Activated CD4-positive, alpha-beta memory T cell treated with anti-CD3 and anti-CD28 coated beads for 36 hours (primary cell): ENCODE data around the gene MEGF6. TPM values are rescaled to one million over a fixed set of nuclear protein-coding genes. Genes with fewer than 3 reads are reported as not detected.
A peak's percentile ranks its signal among the peaks of the same experiment; 100 is the strongest.

ENCODE experiments used
- CTCF ChIA-PET: fragments of 350-600 bp; sonication (Branson Sonifier 250); formaldehyde crosslinking; loops from one replicate; lab custom pipeline; 2021; ENCODE audit warnings: antibody characterized with exemption, inconsistent platforms; lab: Charles Lee
- POLR2A ChIA-PET: fragments of 350-600 bp; sonication (Branson Sonifier 250); formaldehyde crosslinking; loops from one replicate; lab custom pipeline; 2021; ENCODE audit warnings: antibody characterized with exemption; lab: Charles Lee
- DNase-seq: peaks from one replicate; pipeline ENCODE4 v3.0.0-alpha.2; 2020
- H3K27ac Mint-ChIP-seq: one replicate; pipeline ENCODE4 v1.8.0; 2021; ENCODE audit warnings: mixed read lengths
- H3K27me3 Mint-ChIP-seq: one replicate; pipeline ENCODE4 v1.8.0; 2021; ENCODE audit warnings: mixed read lengths
- H3K36me3 Mint-ChIP-seq: one replicate; pipeline ENCODE4 v1.8.0; 2021; ENCODE audit warnings: mixed read lengths
- H3K4me1 Mint-ChIP-seq: one replicate; pipeline ENCODE4 v1.8.0; 2021; ENCODE audit warnings: low read depth, mixed read lengths
- H3K4me3 Mint-ChIP-seq: one replicate; pipeline ENCODE4 v1.8.0; 2021; ENCODE audit warnings: mild to moderate bottlenecking, mixed read lengths
- H3K9me3 Mint-ChIP-seq: one replicate; pipeline ENCODE4 v1.8.0; 2021; ENCODE audit warnings: mixed read lengths
- intact Hi-C: fragments of 100-400 bp; cut with micrococcal nuclease; formaldehyde crosslinking; loops from one replicate; pipeline ENCODE4 v1.15.1; 2023
- total RNA-seq, 2 experiments: library from RNA; stranded (reverse); gene quantifications; one replicate each; pipeline ENCODE4 v1.2.3, GENCODE V29; 2021

Gene MEGF6
- total RNA-seq, 2 experiments from 2014 or later, result 6.8 to 9.8 TPM

DNA sequence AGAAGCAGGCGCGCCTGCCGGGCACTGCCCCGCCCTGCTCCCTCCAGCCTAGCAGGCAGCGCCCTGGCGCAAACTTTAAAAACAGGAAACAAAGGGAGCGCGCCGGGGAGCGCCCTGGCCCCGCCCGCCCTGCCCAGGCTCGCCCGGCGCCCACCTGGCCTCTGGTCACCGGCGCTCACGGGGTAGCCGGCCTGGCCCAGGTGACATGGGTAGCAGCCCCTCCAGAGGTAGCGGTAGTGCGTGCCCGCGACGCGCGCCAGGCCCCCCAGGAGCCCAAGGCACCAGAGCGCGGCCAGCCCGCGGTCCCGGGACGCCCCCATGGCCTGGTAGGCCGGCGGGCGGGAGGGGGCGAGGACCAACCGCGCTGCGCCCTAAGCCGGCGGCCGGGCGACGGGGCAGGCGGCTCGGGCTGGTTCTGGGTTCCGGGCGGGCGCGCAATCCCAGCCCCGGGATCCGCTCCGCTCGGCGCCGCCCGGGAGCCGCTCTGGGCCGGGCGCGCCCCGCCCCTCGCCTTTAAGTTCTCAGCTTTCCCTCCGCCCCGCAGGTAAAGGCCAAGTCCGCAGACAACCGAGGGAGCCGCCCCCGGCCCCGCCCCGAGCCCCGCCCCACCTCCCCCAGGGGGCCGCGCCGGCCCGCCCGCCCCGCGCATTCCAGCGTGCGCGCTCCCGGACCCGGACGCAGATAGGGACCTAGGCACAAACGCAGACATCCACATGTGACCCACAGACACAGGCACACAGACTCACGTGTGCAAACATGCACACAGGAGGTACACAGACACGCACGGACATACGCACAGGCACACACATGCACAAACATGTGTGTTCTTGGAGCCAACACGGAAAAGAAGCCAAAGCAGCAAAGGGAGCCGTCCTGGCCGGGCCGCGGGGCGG, 80.1 kb downstream of the MEGF6 start:
- Mint-ChIP-seq H3K4me3 (peak overlapping the region; percentile 78), H3K9me3 (no peaks in the 10 kb centered on the region), H3K4me1 (peaks cover 10% of the 10 kb centered on the region), H3K27ac (peak overlapping the region; percentile 38), H3K36me3 (no peaks in the 10 kb centered on the region), H3K27me3 (no peaks in the 10 kb centered on the region)
- DNase-seq, result peak; percentile 90
- intact Hi-C loops, result loop anchor here (5.0 kb wide), 1 partner anchor 39 kb away; no protein-coding TSS in a partner anchor
- ChIA-PET CTCF (interaction anchor here (0.7 to 2.6 kb wide), 6 partner anchors 13 to 89 kb away, joined by 3 to 10 read pairs (median 6); no protein-coding TSS in a partner anchor), POLR2A (no interaction called here)

DNA sequence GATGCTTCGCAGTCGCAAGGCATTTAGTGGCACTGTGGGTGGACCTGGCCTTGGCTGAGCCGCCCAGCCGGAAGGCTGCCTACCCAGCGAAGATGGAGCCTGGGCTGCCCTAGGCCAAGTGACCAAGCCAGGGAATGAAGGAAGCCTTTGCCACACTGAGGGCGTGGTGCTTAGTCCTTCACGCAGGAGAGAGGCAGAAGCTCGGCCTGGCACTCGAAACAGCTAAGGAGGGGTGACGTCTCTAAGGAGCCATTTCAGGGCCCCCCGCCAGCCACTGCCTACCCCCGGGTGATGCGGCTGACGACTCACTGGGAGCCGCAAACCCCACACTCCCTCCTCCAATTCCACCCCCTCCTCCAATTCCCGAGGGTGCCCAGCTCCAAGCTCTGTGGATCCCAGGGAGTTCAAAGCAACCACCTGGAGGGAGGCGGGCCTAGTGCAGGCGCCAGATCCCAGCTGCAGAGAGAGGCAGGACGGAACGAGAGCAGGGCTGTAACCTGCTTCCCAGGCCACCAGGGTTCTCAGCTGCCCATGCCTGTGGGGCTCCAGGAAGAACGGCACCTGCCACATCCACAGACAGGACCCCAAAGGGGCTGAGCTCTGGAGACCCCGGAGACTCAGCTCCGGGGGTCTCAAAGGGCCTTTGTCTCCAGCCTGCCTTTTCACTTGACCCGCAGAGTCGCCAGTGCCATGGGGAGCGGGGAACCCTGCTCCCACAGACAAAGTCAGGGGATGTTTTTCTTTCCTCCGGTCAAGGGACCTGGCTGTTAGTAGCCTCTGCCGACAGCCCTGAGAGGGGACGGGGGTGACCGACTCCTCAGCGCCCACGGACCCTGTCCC, 81.0 kb downstream of the MEGF6 start:
- POLR2A ChIA-PET, result no interaction called here
- Mint-ChIP-seq H3K4me3 (peak overlapping the region; percentile 75), H3K27ac (peak overlapping the region; percentile 23), H3K27me3 (no peaks in the 10 kb centered on the region), H3K9me3 (no peaks in the 10 kb centered on the region), H3K36me3 (no peaks in the 10 kb centered on the region), H3K4me1 (peaks cover 10% of the 10 kb centered on the region)
- CTCF ChIA-PET, result interaction anchor here (1.1 to 2.6 kb wide), 5 partner anchors 12 to 90 kb away, joined by 3 to 10 read pairs (median 6); no protein-coding TSS in a partner anchor
- intact Hi-C loops, result loop anchor here (5.0 kb wide), 1 partner anchor 38 kb away; no protein-coding TSS in a partner anchor
- DNase-seq, result peak; percentile 24

GRCh38 chr1:3529099-3529729, 82.1 kb downstream of the MEGF6 start:
- Mint-ChIP-seq H3K4me1 (peaks cover 10% of the 10 kb centered on the region), H3K9me3 (no peaks in the 10 kb centered on the region), H3K36me3 (no peaks in the 10 kb centered on the region), H3K27ac (no peak overlapping the region), H3K4me3 (peak overlapping the region; percentile 75), H3K27me3 (no peaks in the 10 kb centered on the region)
- ChIA-PET POLR2A (no interaction called here), CTCF (interaction anchor here (1.1 to 2.6 kb wide), 4 partner anchors 11 to 90 kb away, joined by 4 to 10 read pairs (median 6); no protein-coding TSS in a partner anchor)
- intact Hi-C loops, result no loop called here
- DNase-seq, result no peak

GRCh38 chr1:3527774-3528173, 83.5 kb downstream of the MEGF6 start:
- Mint-ChIP-seq H3K4me3 (no peak overlapping the region), H3K27ac (no peak overlapping the region), H3K9me3 (no peaks in the 10 kb centered on the region), H3K27me3 (no peaks in the 10 kb centered on the region), H3K4me1 (peaks cover 10% of the 10 kb centered on the region), H3K36me3 (no peaks in the 10 kb centered on the region)
- POLR2A ChIA-PET, result no interaction called here
- DNase-seq, result no peak
- CTCF ChIA-PET, result interaction anchor here (2.2 kb wide), 1 partner anchor 9 kb away, joined by 9 read pairs; no protein-coding TSS in a partner anchor
- intact Hi-C loops, result no loop called here

DNA sequence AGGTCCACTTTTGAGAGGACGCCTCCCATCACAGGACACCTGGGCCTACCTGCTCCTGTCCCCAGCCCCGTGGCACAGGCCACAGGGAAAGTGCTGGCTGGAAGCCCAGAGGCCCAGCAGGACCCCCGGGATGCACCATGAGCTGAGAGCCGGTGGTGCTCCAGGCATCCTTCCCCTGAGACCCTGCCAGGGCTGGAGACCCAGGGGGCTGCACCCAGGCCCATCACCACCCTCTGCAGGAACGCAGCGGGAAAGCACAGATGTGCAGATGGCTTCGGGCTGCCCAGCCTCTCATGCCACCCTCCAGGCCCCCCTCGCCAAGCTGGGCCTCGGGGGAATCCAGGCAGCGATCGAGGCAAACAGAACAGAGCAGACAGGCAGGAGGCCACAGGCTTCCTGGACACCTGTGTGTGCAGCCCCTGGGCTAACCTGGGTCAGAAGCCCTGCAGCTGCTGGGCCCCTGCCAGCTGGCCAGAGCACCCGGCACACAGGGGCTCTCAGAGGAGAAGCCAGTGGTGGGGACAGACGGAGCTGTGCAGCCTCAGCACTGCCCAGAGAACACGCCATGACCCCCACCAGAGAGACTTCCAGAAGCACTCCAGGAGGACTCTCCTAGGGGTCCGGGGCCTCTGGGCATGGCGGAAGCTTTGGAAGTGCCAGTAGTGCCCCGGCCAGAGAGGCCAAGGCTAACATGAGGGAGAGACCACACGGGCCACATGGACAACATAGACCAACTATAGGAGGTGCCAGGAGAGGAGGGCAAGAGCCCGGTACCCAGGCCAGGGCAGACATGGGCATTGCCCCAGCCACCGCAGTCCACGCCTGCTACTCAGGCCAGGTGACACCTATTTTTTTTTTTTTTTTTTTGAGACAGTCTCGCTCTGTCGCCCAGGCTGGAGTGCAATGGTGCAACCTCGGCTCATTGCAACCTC, 85.5 kb downstream of the MEGF6 start:
- H3K9me3 Mint-ChIP-seq, result no peaks in the 10 kb centered on the region
- no peaks in the 10 kb centered on the region for H3K36me3 Mint-ChIP-seq
- no peak overlapping the region for H3K4me3 Mint-ChIP-seq
- DNase-seq, result no peak
- peaks cover 7% of the 10 kb centered on the region for H3K4me1 Mint-ChIP-seq
- H3K27me3 Mint-ChIP-seq, result no peaks in the 10 kb centered on the region
- H3K27ac Mint-ChIP-seq, result no peak overlapping the region
- intact Hi-C loops, result no loop called here
- POLR2A ChIA-PET, result no interaction called here
- CTCF ChIA-PET, result interaction anchor here (2.2 kb wide), 1 partner anchor 7 kb away, joined by 9 read pairs; no protein-coding TSS in a partner anchor

- Mint-ChIP-seq H3K36me3 (no peaks in the 10 kb centered on the region), H3K4me1 (no peaks in the 10 kb centered on the region), H3K27me3 (no peaks in the 10 kb centered on the region), H3K4me3 (no peak overlapping the region), H3K9me3 (no peaks in the 10 kb centered on the region), H3K27ac (no peak overlapping the region)
- no peak for DNase-seq
- intact Hi-C loops, result no loop called here
- ChIA-PET POLR2A (no interaction called here), CTCF (no interaction called here)
Measured at GRCh38 chr1:3524556-3525203, 86.6 kb downstream of the MEGF6 start.

GRCh38 chr1:3523980-3524379, 87.3 kb downstream of the MEGF6 start:
- no peaks in the 10 kb centered on the region for H3K36me3 Mint-ChIP-seq
- no peak overlapping the region for H3K27ac Mint-ChIP-seq
- intact Hi-C loops, result no loop called here
- no peak overlapping the region for H3K4me3 Mint-ChIP-seq
- CTCF ChIA-PET, result no interaction called here
- POLR2A ChIA-PET, result no interaction called here
- no peaks in the 10 kb centered on the region for H3K9me3 Mint-ChIP-seq
- no peaks in the 10 kb centered on the region for H3K27me3 Mint-ChIP-seq
- no peak for DNase-seq
- H3K4me1 Mint-ChIP-seq, result no peaks in the 10 kb centered on the region

DNA sequence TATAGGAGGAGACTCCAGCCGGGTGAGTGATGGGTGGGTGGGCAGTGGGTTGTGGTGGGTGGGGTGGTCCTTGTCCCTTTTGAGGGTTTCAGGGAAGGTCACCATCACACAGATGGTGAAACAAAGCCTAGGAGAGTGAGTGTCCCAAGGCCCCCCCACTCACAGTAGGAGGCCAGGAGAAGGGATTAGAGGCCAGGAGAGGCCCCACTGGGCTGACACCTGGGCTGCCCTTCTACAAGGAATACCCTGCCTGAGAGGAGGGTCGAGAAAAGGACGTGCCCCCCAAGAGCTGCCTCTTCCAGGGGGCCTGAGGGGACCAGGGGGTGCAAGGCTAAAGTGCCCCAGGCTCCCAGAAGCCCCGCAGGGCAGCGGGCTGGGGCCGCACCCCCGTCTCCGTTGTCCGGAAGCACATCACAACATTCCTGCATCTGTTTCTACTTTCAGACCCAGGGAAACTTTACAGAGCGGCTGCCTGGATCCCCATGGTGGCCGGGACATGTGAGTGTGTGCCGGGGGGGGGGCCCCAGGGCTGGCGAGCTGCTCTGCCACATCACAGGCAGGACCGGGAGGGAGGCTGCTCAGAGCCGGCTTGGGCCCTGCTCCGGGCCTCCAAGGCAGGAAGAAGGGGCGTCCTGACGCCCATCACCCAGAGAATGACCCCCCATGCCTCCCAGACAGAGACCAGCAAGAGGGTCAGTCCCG, 88.6 kb downstream of the MEGF6 start:
- H3K36me3 Mint-ChIP-seq, result no peaks in the 10 kb centered on the region
- CTCF ChIA-PET, result no interaction called here
- H3K4me3 Mint-ChIP-seq, result no peak overlapping the region
- POLR2A ChIA-PET, result no interaction called here
- no peaks in the 10 kb centered on the region for H3K9me3 Mint-ChIP-seq
- H3K27ac Mint-ChIP-seq, result no peak overlapping the region
- H3K27me3 Mint-ChIP-seq, result no peaks in the 10 kb centered on the region
- intact Hi-C loops, result no loop called here
- DNase-seq, result no peak
- no peaks in the 10 kb centered on the region for H3K4me1 Mint-ChIP-seq

GRCh38 chr1:3522112-3522511, 89.2 kb downstream of the MEGF6 start:
- H3K4me3 Mint-ChIP-seq, result no peak overlapping the region
- no peaks in the 10 kb centered on the region for H3K36me3 Mint-ChIP-seq
- H3K27me3 Mint-ChIP-seq, result no peaks in the 10 kb centered on the region
- CTCF ChIA-PET, result no interaction called here
- H3K27ac Mint-ChIP-seq, result no peak overlapping the region
- no peaks in the 10 kb centered on the region for H3K9me3 Mint-ChIP-seq
- POLR2A ChIA-PET, result no interaction called here
- DNase-seq, result no peak
- H3K4me1 Mint-ChIP-seq, result no peaks in the 10 kb centered on the region
- intact Hi-C loops, result no loop called here

DNA sequence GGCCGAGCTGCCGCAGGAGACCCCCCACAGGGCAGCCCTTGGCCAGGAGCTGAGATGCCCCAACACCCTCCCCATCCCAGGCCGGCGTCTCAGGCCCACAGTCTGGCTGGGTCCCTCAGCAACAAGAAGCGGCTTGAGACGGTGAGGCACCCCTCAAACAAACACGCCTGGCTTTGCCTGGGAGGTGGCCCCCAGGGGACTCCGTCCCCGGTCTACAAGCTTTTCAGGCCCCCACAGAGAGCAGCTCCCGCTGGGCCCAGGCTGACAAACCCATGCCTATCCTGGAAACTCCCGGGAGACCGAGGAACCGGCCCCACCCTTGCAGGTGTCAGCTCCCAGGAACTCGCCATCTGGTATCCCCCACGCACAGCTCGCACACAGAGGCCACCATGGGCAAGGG, 89.9 kb downstream of the MEGF6 start:
- ChIA-PET CTCF (no interaction called here), POLR2A (no interaction called here)
- H3K4me3 Mint-ChIP-seq, result no peak overlapping the region
- H3K9me3 Mint-ChIP-seq, result no peaks in the 10 kb centered on the region
- DNase-seq, result no peak
- H3K36me3 Mint-ChIP-seq, result no peaks in the 10 kb centered on the region
- H3K4me1 Mint-ChIP-seq, result no peaks in the 10 kb centered on the region
- no peaks in the 10 kb centered on the region for H3K27me3 Mint-ChIP-seq
- intact Hi-C loops, result no loop called here
- H3K27ac Mint-ChIP-seq, result no peak overlapping the region
